ENCODE results near the gene LRRC9.
"Not testable (repeated sequence)": the region's sequence is repeated elsewhere in the genome, so short reads cannot be mapped to it uniquely, and the experiment has no call there.

The LRRC9 gene

DNA sequence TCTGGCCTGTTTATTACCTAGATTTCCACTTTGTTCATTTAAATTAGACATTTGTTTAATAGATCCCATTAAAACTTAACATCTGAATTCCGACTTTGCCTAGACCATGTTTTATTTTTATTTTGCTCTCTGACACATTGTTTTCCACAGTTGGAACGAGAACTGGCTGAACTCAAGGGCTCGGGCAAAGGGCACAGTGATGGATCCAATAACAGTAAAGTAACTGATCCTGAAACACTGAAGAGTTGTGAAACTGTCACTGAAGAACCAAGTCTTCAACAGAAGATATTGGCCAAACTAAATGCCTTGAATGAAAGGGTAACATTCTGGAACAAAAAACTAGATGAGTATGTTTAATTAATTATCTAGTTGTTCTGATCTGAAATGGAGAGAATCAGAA lies 39.7 kb downstream of the LRRC9 start:
- DNase-seq: no peak

GRCh38 chr14:59961518-59962062 lies 41.6 kb downstream of the LRRC9 start:
- no peak for DNase-seq

- no peak for DNase-seq
Observed at GRCh38 chr14:59964251-59965007, 44.5 kb downstream of the LRRC9 start.

- no peak for DNase-seq
Observed at GRCh38 chr14:59969319-59969718, 49.4 kb downstream of the LRRC9 start.

DNA sequence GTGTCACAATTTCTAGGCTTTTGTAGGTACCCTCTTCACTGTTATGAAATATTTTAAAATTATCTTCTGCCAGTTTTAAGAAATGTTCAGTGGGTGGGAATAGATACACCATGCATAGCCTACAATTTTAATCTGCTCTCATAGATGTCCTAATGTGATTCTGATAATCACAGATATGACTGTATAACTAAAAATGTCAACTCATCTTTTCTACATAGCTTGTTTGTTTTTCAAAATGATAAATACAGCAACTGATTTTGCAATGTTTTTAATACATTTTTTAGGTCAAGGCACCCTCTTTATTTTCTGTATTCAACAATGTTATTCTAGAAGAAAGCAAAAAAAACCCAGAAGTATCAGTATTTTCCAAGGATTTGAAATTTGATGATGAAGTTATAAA lies 61.6 kb downstream of the LRRC9 start:
- no peak for DNase-seq

DNA sequence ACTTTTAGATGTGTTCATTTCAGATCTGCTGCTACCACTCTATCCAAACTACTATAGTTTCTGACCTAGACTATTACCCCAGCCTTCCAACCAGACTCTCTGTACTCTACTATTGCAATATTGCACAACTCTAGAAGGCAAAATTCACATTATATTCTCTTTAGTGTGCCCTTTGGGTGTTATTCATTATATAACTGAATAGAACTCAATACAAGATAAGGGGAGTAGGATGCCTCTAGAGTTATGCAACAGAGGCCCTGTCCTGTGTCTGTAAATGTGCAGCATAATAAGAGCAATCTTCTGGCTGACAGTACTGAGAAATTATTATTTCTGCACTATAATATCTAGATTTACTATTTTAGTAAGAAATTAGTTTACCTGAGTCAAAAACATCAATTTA lies 63.1 kb downstream of the LRRC9 start:
- no peak for DNase-seq

GRCh38 chr14:59986556-59987059 lies 66.7 kb downstream of the LRRC9 start:
- no peak for DNase-seq

- DNase-seq: no peak
Observed at GRCh38 chr14:59997449-59997848, 77.5 kb downstream of the LRRC9 start.

GRCh38 chr14:59997966-59998365 lies 78.0 kb downstream of the LRRC9 start:
- no peak for DNase-seq

DNA sequence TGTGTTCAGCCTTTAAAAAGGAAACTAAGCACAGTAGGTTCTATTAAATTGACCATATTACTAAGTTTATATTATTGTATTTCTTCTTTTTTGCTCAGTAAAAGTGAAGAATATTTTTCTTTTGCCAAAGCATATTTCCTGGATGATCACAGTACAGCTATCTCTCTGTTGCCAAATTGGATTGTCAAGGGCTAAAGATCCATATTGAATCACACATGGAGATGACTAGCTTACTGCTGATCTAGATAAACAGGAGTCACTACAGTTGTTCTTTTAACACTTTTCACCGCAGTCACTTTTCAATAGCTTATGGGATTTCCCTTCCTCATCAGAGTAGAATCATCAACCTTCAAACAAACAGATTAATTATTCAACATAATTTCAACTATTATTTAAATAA lies 78.6 kb downstream of the LRRC9 start:
- no peak for DNase-seq

DNA sequence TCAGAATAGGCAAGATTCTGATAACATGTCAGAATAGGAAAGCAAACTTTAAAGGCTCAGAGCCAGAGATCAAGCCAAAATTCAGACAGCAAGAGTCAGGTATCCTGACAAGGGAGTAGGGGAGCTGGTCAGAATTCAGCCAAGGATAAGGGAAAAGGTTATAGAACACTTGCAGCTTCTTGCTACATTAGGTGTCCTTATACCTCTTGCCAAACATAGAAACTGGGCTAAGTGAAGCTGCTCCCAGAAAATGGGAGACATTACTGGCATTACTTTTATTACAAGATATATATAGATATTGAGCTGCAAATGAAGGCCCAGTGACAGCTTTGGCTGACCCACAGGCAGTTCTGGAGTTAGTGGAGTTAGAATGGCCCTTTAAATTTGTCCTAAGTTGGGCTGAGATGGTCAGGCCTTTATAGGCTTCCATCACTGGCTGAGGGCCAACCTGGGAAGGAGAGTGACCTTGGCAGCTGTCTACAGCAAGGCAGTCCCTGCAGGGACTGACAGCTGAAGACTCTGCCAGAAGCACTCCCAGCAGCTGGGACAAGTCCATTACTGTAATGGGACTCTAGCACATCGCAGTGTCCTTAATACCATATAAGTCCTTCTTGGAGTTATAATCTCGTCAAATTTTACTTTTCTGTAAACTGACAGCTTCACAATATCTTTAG lies 83.0 kb downstream of the LRRC9 start:
- DNase-seq: no peak

DNA sequence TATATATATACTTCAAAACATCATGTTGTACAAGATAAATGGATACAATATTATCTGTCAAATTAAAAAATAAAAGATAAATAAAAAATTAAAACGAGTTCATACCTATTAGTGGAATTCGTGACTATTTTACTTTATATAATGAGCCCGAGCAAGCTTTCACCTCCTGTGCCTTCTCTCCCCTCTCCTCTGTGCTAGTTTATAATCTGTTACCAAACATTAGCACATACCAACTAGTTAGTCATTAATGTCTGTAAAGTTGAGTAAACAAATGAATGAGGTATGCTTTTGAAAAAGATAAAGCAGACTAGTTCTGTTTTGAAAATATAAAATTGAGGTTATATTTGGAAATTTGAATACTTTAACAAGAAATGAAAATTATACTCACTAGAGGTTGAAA lies 84.0 kb downstream of the LRRC9 start:
- DNase-seq: no peak

- DNase-seq: no peak
Observed at GRCh38 chr14:60008042-60008441, 88.1 kb downstream of the LRRC9 start.

DNA sequence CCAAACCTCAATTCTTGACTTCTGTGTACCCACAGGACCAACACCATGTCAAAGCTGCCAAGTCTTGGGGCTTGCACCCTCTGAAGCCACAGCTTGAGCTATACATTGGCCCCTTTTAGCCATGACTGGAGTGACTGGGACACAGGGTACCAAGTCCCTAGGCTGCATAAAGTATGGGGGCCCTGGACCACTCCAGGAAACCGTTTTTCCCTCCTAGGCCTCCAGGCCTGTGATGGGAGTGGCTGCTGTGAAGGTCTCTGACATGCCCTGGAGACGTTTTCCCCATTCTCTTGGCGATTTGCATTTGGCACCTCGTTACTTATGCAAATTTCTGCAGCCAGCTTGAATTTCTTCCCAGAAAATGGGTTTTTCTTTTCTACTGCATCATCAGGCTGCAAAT lies 90.3 kb downstream of the LRRC9 start:
- DNase-seq: not testable (repeated sequence)

- no peak for DNase-seq
Observed at GRCh38 chr14:60014402-60014801, 94.5 kb downstream of the LRRC9 start.

DNA sequence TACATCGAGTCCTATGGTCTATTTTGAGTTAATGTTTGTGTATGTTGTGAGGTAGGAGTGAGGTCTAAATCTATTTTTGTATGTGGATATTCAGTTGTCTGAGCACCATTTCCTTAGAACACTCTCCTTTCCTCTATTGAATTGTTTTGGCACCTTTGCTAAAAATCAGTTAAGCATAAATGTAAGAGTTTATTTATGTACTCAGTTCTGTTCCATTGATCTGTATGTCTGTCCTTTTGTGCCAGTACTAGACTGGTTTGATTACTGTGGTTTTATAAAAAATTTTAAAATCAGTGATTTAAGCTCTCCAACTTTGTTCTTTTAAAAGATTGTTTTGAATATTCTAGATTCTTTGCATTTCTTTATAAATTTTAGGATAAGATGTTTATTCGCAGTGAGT lies 101.7 kb downstream of the LRRC9 start:
- no peak for DNase-seq

DNA sequence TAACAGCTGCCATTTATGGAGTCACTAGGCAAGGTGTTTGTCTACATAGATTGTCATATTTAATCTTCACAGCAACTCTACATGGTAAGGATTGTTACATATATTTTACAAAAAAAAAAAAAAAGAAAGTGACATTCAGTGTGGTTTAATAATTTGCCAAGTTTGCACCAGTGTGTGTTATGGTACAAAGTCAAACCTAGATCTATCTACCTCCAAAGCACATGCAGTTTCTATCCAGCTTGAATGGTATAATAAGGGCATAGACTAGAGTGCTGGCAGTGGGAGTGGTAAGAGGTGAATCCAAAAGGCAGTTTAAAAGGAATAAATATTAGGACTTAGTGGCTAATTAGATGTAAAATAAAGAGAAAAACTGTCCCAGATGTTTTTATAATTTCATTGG lies 105.6 kb downstream of the LRRC9 start:
- DNase-seq: no peak

- DNase-seq: no peak
Observed at GRCh38 chr14:60035177-60035576, 115.2 kb downstream of the LRRC9 start.

- not testable (repeated sequence) for DNase-seq
Observed at GRCh38 chr14:60047976-60048375, 128.0 kb downstream of the LRRC9 start.

GRCh38 chr14:60051721-60052221 lies 131.8 kb downstream of the LRRC9 start:
- no peak for DNase-seq

- no peak for DNase-seq
Observed at GRCh38 chr14:60058087-60058486, 138.1 kb downstream of the LRRC9 start.

DNA sequence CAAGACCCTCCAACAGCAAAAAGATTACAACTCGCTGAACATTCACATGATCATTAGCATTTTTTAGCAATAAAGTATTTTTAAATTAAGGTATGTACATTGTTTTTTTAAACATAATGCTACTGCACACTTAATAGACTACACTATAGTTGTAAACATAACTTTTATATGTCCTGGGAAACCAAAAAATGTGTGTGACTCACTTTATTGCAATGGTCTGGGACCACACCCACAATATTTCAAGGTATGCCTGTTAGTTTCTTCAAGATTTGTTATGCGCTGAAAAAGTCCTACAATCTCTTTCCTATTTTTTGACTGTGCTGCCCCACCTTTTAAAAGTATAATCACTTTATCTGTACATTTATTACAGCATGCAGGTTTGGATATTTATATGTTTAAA lies 141.4 kb downstream of the LRRC9 start:
- DNase-seq: no peak

GRCh38 chr14:60064491-60065072 lies 144.6 kb downstream of the LRRC9 start:
- DNase-seq: no peak

- no peak for DNase-seq
Observed at GRCh38 chr14:60067882-60068281, 147.9 kb downstream of the LRRC9 start.
